RWPE1 (cell line): Measurements from ENCODE around the gene PPP6R3.
A peak's percentile ranks its signal among the peaks of the same experiment; 100 is the strongest.

Source experiments
- CTCF ChIA-PET: fragments of 350-600 bp; sonication (Branson Sonifier 250); formaldehyde crosslinking; extraction: SDS; loops from one replicate; lab custom pipeline; 2021; lab: Yijun Ruan, JAX
- POLR2A ChIA-PET: fragments of 400-600 bp; formaldehyde crosslinking; extraction: SDS; loops from one replicate; lab custom pipeline; 2020; ENCODE audit warnings: antibody characterized with exemption; ENCODE audit not compliant: low non-redundant PET; lab: Yijun Ruan, JAX
- DNase-seq: peaks from one replicate; pipeline ENCODE4 v3.0.0; 2012; ENCODE audit warnings: low spot score
- H3K27ac ChIP-seq: fragments of 450-650 bp; 2 replicates; pipeline ENCODE4 v1.5.1; 2017
- TF ChIP-seq, protein P1 (sequence below): fragments of 450-650 bp; conservative IDR thresholded peaks from 2 replicates; pipeline ENCODE4 v1.5.1; 2017; ENCODE audit warnings: low read depth, mild to moderate bottlenecking

PPP6R3 gene

DNA sequence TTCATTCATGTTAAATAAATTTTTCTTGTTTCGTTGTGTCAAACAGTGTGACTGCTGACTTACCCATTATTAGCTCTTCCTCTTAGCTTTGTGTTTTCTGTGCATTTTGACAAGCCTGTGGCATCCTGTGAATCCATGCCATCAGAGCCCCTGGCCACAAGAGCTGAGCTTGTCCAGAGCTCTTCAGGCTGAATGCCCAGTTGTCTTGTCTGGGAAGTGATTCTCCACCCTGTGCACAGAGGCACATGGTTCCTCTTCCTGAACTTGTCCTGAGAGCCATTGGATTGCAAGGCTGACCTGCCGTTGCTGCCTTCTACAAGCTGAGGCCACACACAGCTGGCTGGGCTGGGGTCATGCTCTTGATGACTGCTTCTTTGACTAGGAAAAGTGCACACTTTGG, 64.1 kb downstream of the PPP6R3 start:
- CTCF ChIA-PET = interaction anchor here (0.8 kb wide), 1 partner anchor 69 kb away, joined by 4 read pairs; no protein-coding TSS in a partner anchor
- POLR2A ChIA-PET = no interaction called here
- no peak overlapping the region for H3K27ac ChIP-seq
- DNase-seq = no peak
- TF ChIP-seq, protein P1, sequence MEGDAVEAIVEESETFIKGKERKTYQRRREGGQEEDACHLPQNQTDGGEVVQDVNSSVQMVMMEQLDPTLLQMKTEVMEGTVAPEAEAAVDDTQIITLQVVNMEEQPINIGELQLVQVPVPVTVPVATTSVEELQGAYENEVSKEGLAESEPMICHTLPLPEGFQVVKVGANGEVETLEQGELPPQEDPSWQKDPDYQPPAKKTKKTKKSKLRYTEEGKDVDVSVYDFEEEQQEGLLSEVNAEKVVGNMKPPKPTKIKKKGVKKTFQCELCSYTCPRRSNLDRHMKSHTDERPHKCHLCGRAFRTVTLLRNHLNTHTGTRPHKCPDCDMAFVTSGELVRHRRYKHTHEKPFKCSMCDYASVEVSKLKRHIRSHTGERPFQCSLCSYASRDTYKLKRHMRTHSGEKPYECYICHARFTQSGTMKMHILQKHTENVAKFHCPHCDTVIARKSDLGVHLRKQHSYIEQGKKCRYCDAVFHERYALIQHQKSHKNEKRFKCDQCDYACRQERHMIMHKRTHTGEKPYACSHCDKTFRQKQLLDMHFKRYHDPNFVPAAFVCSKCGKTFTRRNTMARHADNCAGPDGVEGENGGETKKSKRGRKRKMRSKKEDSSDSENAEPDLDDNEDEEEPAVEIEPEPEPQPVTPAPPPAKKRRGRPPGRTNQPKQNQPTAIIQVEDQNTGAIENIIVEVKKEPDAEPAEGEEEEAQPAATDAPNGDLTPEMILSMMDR = no peak

GRCh38 chr11:68525336-68525735, 64.8 kb downstream of the PPP6R3 start:
- H3K27ac ChIP-seq = no peak overlapping the region
- ChIA-PET CTCF (interaction anchor here (0.8 kb wide), 1 partner anchor 70 kb away, joined by 4 read pairs; no protein-coding TSS in a partner anchor), POLR2A (no interaction called here)
- DNase-seq = no peak
- TF ChIP-seq, protein P1 = no peak

GRCh38 chr11:68525930-68526329, 65.4 kb downstream of the PPP6R3 start:
- TF ChIP-seq, protein P1 = no peak
- CTCF ChIA-PET = no interaction called here
- POLR2A ChIA-PET = no interaction called here
- H3K27ac ChIP-seq = no peak overlapping the region
- DNase-seq = peak; percentile 57

- TF ChIP-seq, protein P1 = no peak
Observed at GRCh38 chr11:68527585-68527984, 67.0 kb downstream of the PPP6R3 start.

GRCh38 chr11:68528630-68529029, 68.1 kb downstream of the PPP6R3 start:
- TF ChIP-seq, protein P1 = no peak
- no peak for DNase-seq
- ChIA-PET POLR2A (no interaction called here), CTCF (interaction anchor here (0.7 kb wide), 1 partner anchor 15 kb away, joined by 3 read pairs; no protein-coding TSS in a partner anchor)
- no peak overlapping the region for H3K27ac ChIP-seq

More at GRCh38 chr11:68527585-68527984, 67.0 kb downstream of the PPP6R3 start:
- ChIA-PET CTCF (no interaction called here), POLR2A (no interaction called here)
- DNase-seq = no peak
- no peak overlapping the region for H3K27ac ChIP-seq

- DNase-seq = no peak
- H3K27ac ChIP-seq = no peak overlapping the region
- ChIA-PET POLR2A (no interaction called here), CTCF (no interaction called here)
- TF ChIP-seq, protein P1 = no peak
Observed at GRCh38 chr11:68531129-68531693, 70.7 kb downstream of the PPP6R3 start.
